IMR-90 (cell line): ENCODE measurements around the gene HIVEP3.

Experiments used
- BHLHE40 ChIP-seq: fragments of 150-350 bp; IDR thresholded peaks from 2 replicates; pipeline ENCODE4 v1.6.1; 2016; ENCODE audit warnings: mild to moderate bottlenecking, low read depth, low read length
- CEBPB ChIP-seq: IDR thresholded peaks from 2 replicates; pipeline ENCODE4 v1.6.1; 2012; ENCODE audit warnings: low read depth, low read length, improper control_type of control experiment
- FOS ChIP-seq: fragments of 150-350 bp; IDR thresholded peaks from 2 replicates; pipeline ENCODE4 v1.6.1; 2016; ENCODE audit warnings: low read depth, low read length
- MAFK ChIP-seq: IDR thresholded peaks from 2 replicates; pipeline ENCODE4 v1.6.1; 2012; ENCODE audit warnings: low read depth, low read length, improper control_type of control experiment
- MAZ ChIP-seq: IDR thresholded peaks from 2 replicates; pipeline ENCODE4 v1.6.1; 2012; ENCODE audit warnings: low read depth, mild to moderate bottlenecking, low read length, improper control_type of control experiment, moderate library complexity, borderline replicate concordance
- MXI1 ChIP-seq: IDR thresholded peaks from 2 replicates; pipeline ENCODE4 v1.6.1; 2012; ENCODE audit warnings: low read depth, mild to moderate bottlenecking, low read length, moderate library complexity, borderline replicate concordance
- POLR2A ChIP-seq: IDR thresholded peaks from 2 replicates; pipeline ENCODE4 v1.6.1; 2012; ENCODE audit warnings: mild to moderate bottlenecking, low read depth, low read length
- RAD21 ChIP-seq: IDR thresholded peaks from 2 replicates; pipeline ENCODE4 v1.6.1; 2012; ENCODE audit warnings: low read length, improper control_type of control experiment
- RCOR1 ChIP-seq: IDR thresholded peaks from 2 replicates; pipeline ENCODE4 v1.6.1; 2012; ENCODE audit warnings: mild to moderate bottlenecking, low read length, improper control_type of control experiment; ENCODE audit not compliant: insufficient replicate concordance
- RFX5 ChIP-seq: IDR thresholded peaks from 2 replicates; pipeline ENCODE4 v1.8.0; 2012; ENCODE audit warnings: low read depth, mild to moderate bottlenecking, low read length, moderate library complexity
- TF ChIP-seq, protein P1 (sequence below): conservative IDR thresholded peaks from 2 replicates; pipeline ENCODE4 v1.5.1; 2012; ENCODE audit warnings: mild to moderate bottlenecking, low read depth, low read length, improper control_type of control experiment
- TF ChIP-seq, protein P2 (sequence below): fragments of 150-350 bp; IDR thresholded peaks from 2 replicates; pipeline ENCODE4 v1.6.1; 2016; ENCODE audit warnings: low read depth, mild to moderate bottlenecking, low read length, moderate library complexity, borderline replicate concordance
- TF ChIP-seq, protein P3 (sequence below): fragments of 150-350 bp; IDR thresholded peaks from 2 replicates; pipeline ENCODE4 v1.6.1; 2017; ENCODE audit warnings: mild to moderate bottlenecking, antibody characterized with exemption, low read length, low read depth

DNA sequence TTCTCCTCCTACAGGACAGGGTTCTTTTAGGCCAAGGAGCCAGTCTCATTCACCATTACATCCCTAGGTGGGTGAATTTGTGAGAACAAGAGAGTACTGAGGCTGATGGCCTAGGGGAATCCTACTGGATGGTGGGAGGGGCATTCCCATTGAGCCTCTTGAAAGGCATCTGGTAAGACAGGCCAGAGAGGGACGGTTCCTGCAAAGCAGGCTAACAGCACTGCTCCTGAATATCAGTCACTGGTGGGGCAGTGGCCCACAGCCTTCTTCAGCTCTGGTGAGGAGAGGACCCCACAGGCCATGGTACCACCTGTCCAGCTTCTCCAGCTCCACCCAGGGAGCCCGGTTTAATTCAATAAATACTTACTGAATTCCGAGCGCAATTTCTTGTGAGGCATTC lies 308.4 kb downstream of the HIVEP3 start:
- no peak for TF ChIP-seq POLR2A
- TF ChIP-seq, protein P1, sequence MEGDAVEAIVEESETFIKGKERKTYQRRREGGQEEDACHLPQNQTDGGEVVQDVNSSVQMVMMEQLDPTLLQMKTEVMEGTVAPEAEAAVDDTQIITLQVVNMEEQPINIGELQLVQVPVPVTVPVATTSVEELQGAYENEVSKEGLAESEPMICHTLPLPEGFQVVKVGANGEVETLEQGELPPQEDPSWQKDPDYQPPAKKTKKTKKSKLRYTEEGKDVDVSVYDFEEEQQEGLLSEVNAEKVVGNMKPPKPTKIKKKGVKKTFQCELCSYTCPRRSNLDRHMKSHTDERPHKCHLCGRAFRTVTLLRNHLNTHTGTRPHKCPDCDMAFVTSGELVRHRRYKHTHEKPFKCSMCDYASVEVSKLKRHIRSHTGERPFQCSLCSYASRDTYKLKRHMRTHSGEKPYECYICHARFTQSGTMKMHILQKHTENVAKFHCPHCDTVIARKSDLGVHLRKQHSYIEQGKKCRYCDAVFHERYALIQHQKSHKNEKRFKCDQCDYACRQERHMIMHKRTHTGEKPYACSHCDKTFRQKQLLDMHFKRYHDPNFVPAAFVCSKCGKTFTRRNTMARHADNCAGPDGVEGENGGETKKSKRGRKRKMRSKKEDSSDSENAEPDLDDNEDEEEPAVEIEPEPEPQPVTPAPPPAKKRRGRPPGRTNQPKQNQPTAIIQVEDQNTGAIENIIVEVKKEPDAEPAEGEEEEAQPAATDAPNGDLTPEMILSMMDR, result no peak
- no peak for TF ChIP-seq MAFK
- TF ChIP-seq FOS, result no peak
- no peak for TF ChIP-seq RFX5
- no peak for TF ChIP-seq MAZ
- no peak for TF ChIP-seq BHLHE40
- TF ChIP-seq, protein P2, sequence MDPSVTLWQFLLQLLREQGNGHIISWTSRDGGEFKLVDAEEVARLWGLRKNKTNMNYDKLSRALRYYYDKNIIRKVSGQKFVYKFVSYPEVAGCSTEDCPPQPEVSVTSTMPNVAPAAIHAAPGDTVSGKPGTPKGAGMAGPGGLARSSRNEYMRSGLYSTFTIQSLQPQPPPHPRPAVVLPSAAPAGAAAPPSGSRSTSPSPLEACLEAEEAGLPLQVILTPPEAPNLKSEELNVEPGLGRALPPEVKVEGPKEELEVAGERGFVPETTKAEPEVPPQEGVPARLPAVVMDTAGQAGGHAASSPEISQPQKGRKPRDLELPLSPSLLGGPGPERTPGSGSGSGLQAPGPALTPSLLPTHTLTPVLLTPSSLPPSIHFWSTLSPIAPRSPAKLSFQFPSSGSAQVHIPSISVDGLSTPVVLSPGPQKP, result no peak
- TF ChIP-seq CEBPB, result no peak
- TF ChIP-seq, protein P3, sequence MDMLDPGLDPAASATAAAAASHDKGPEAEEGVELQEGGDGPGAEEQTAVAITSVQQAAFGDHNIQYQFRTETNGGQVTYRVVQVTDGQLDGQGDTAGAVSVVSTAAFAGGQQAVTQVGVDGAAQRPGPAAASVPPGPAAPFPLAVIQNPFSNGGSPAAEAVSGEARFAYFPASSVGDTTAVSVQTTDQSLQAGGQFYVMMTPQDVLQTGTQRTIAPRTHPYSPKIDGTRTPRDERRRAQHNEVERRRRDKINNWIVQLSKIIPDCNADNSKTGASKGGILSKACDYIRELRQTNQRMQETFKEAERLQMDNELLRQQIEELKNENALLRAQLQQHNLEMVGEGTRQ, result no peak
- TF ChIP-seq RCOR1, result no peak
- no peak for TF ChIP-seq RAD21
- no peak for TF ChIP-seq MXI1
